H1 (cell line): ENCODE data around the gene GALNT9. TPM values are rescaled to one million over a fixed set of nuclear protein-coding genes. Genes with fewer than 3 reads are reported as not detected.

Experiments
- CTCF ChIA-PET: fragments of 300-600 bp; sonication (Branson Sonifier 250); formaldehyde crosslinking; loops from one replicate; lab custom pipeline; 2021; ENCODE audit not compliant: partially characterized antibody; lab: Charles Lee
- POLR2A ChIA-PET: fragments of 300-600 bp; sonication (Branson Sonifier 250); formaldehyde crosslinking; loops from one replicate; lab custom pipeline; 2021; ENCODE audit warnings: inconsistent platforms; ENCODE audit not compliant: partially characterized antibody; lab: Charles Lee
- DNase-seq, 2 experiments: peaks; one replicate each; pipeline versions ENCODE4 v3.0.0 to v3.0.0-alpha.2; 2010 to 2022; ENCODE audit warnings: low spot score in 2 of 2, low read depth in 1 of 2, mixed read lengths in 1 of 2
- FAIRE-seq: peaks from 2 replicates; lab custom pipeline; 2011; peaks lifted over from hg19 to GRCh38; lab: Jason Lieb, UNC
- H2AFZ ChIP-seq: 2 replicates; pipeline ENCODE4 v1.8.1; 2012; ENCODE audit warnings: low read length, inconsistent platforms
- H2AK5ac ChIP-seq: 2 replicates; pipeline ENCODE4 v1.6.1; 2013; ENCODE audit warnings: low read depth, low read length
- H2BK120ac ChIP-seq: replicated peaks from 2 replicates; pipeline ENCODE3; 2013; ENCODE audit warnings: low read depth, low read length, inconsistent platforms
- H2BK12ac ChIP-seq: 2 replicates; pipeline ENCODE4 v1.6.1; 2013; ENCODE audit warnings: low read depth, low read length
- H2BK15ac ChIP-seq: 2 replicates; pipeline ENCODE4 v1.6.1; 2013; ENCODE audit warnings: low read length
- H2BK20ac ChIP-seq: 2 replicates; pipeline ENCODE4 v1.6.1; 2013; ENCODE audit warnings: low read length
- H2BK5ac ChIP-seq: 2 replicates; pipeline ENCODE4 v1.6.1; 2013; ENCODE audit warnings: low read depth, low read length
- H3K14ac ChIP-seq: 2 replicates; pipeline ENCODE4 v1.6.1; 2013; ENCODE audit warnings: inconsistent platforms; ENCODE audit not compliant: insufficient read length
- H3K18ac ChIP-seq: 2 replicates; pipeline ENCODE4 v1.6.1; 2013; ENCODE audit warnings: low read length; ENCODE audit errors: extremely low read depth
- H3K23ac ChIP-seq: 2 replicates; pipeline ENCODE4 v1.6.1; 2013; ENCODE audit warnings: inconsistent platforms; ENCODE audit not compliant: insufficient read length
- H3K23me2 ChIP-seq: 2 replicates; pipeline ENCODE4 v1.6.1; 2013; ENCODE audit warnings: low read depth, low read length
- H3K27ac ChIP-seq: 2 replicates; pipeline ENCODE4 v1.6.1; 2011; ENCODE audit warnings: low read depth, low read length, inconsistent platforms
- H3K27me3 ChIP-seq, 4 experiments: replicated peaks in 1 of 4; 1 replicate in 1 of 4; 2 replicates in 3 of 4; pipeline versions ENCODE4 v1.6.1 to v1.8.1; 2011 to 2013; ENCODE audit warnings: low read length in 3 of 4, mild to moderate bottlenecking in 3 of 4, inconsistent platforms in 2 of 4, mixed read lengths in 2 of 4, moderate library complexity in 1 of 4; ENCODE audit not compliant: control insufficient read depth in 3 of 4, insufficient read depth in 3 of 4; ENCODE audit errors: extremely low read depth in 1 of 4
- H3K36me3 ChIP-seq, 4 experiments: 2 replicates each; pipeline versions ENCODE4 v1.6.1 to v1.8.1; 2011 to 2013; ENCODE audit warnings: mild to moderate bottlenecking in 4 of 4, low read length in 3 of 4, moderate library complexity in 2 of 4, control low read depth in 1 of 4, inconsistent platforms in 1 of 4; ENCODE audit not compliant: insufficient read depth in 4 of 4, control insufficient read depth in 2 of 4
- H3K4ac ChIP-seq: replicated peaks from 2 replicates; pipeline ENCODE3; 2013; ENCODE audit warnings: low read length, low read depth, mixed read lengths, inconsistent platforms; ENCODE audit not compliant: insufficient read length
- H3K4me1 ChIP-seq, 4 experiments: replicated peaks in 1 of 4; 1 replicate in 1 of 4; 2 replicates in 3 of 4; pipeline versions ENCODE4 v1.6.1 to v1.8.1; 2011 to 2013; ENCODE audit warnings: low read length in 3 of 4, inconsistent platforms in 2 of 4, mixed read lengths in 1 of 4; ENCODE audit not compliant: insufficient read depth in 4 of 4, control insufficient read depth in 3 of 4
- H3K4me2 ChIP-seq, 2 experiments: 2 replicates each; pipeline versions ENCODE4 v1.6.1 to v1.8.1; 2011 to 2013; ENCODE audit warnings: low read depth in 2 of 2, low read length in 2 of 2, control low read depth in 1 of 2, inconsistent platforms in 1 of 2, mild to moderate bottlenecking in 1 of 2; ENCODE audit not compliant: insufficient read depth in 1 of 2
- H3K4me3 ChIP-seq, 4 experiments: fragments of 200-600, 300-600 bp in 1 of 4; sonication (generic), shearing (Covaris generic), sonication (Bioruptor Twin) in 1 of 4; 2 replicates each; pipeline versions ENCODE4 v1.5.1 to v1.8.1; 2011 to 2016; ENCODE audit warnings: low read length in 4 of 4, low read depth in 3 of 4, control low read depth in 2 of 4, inconsistent platforms in 2 of 4, mild to moderate bottlenecking in 2 of 4, mixed read lengths in 1 of 4, moderate library complexity in 1 of 4; ENCODE audit not compliant: insufficient read depth in 2 of 4; ENCODE audit errors: extremely low read depth in 1 of 4
- H3K56ac ChIP-seq: replicated peaks from 2 replicates; pipeline ENCODE3; 2013; ENCODE audit warnings: low read depth, mild to moderate bottlenecking, mixed read lengths, low read length, inconsistent platforms; ENCODE audit not compliant: insufficient read length
- H3K79me1 ChIP-seq: 2 replicates; pipeline ENCODE4 v1.6.1; 2013; ENCODE audit warnings: low read depth, low read length, control low read depth
- H3K79me2 ChIP-seq, 2 experiments: 2 replicates each; pipeline versions ENCODE4 v1.6.1 to v1.8.1; 2012 to 2013; ENCODE audit warnings: low read length in 2 of 2, mild to moderate bottlenecking in 2 of 2, inconsistent platforms in 1 of 2; ENCODE audit not compliant: insufficient read depth in 2 of 2, control insufficient read depth in 1 of 2
- H3K9ac ChIP-seq, 4 experiments: replicated peaks in 1 of 4; 1 replicate in 1 of 4; 2 replicates in 3 of 4; pipeline versions ENCODE4 v1.6.1 to v1.8.1; 2011 to 2013; ENCODE audit warnings: low read depth in 3 of 4, low read length in 3 of 4, control low read depth in 2 of 4, mild to moderate bottlenecking in 2 of 4, moderate library complexity in 2 of 4, inconsistent platforms in 1 of 4; ENCODE audit errors: extremely low read depth in 1 of 4
- H3K9me3 ChIP-seq, 2 experiments: 2 replicates each; pipeline versions ENCODE4 v1.6.1 to v1.8.1; 2012 to 2013; ENCODE audit warnings: mild to moderate bottlenecking in 2 of 2, moderate library complexity in 2 of 2, control low read depth in 1 of 2, inconsistent platforms in 1 of 2, low read depth in 1 of 2, low read length in 1 of 2, mixed read lengths in 1 of 2; ENCODE audit not compliant: insufficient read depth in 2 of 2
- H4K20me1 ChIP-seq, 2 experiments: replicated peaks in 1 of 2; 2 replicates each; pipeline versions ENCODE3 to v1.8.1; 2011 to 2013; ENCODE audit warnings: inconsistent platforms in 2 of 2, low read length in 2 of 2, mild to moderate bottlenecking in 1 of 2; ENCODE audit not compliant: insufficient read depth in 2 of 2, control insufficient read depth in 1 of 2
- H4K5ac ChIP-seq: 2 replicates; pipeline ENCODE4 v1.6.1; 2013; ENCODE audit warnings: low read length, low read depth, mixed read lengths, inconsistent platforms; ENCODE audit not compliant: insufficient read length
- H4K8ac ChIP-seq: 2 replicates; pipeline ENCODE4 v1.8.0; 2013; ENCODE audit warnings: mild to moderate bottlenecking, moderate library complexity, low read length, inconsistent platforms; ENCODE audit not compliant: insufficient read depth; ENCODE audit errors: extremely low read depth
- H4K91ac ChIP-seq: replicated peaks from 2 replicates; pipeline ENCODE3; 2013; ENCODE audit warnings: low read length, mixed read lengths, inconsistent platforms; ENCODE audit not compliant: insufficient read length
- EP300 ChIP-seq, 2 experiments: IDR thresholded peaks; 1 replicate in 1 of 2; 2 replicates in 1 of 2; pipeline ENCODE4 v1.6.1; 2011 to 2012; ENCODE audit warnings: low read depth in 2 of 2, low read length in 2 of 2, mild to moderate bottlenecking in 2 of 2, borderline replicate concordance in 1 of 2, inconsistent platforms in 1 of 2, moderate library complexity in 1 of 2
- GTF2F1 ChIP-seq: IDR thresholded peaks from 2 replicates; pipeline ENCODE4 v1.6.1; 2012; ENCODE audit warnings: low read depth, low read length, improper control_type of control experiment, borderline replicate concordance
- HDAC2 ChIP-seq, 2 experiments: fragments of 300-600 bp in 1 of 2; sonication (generic) in 1 of 2; IDR thresholded peaks; 2 replicates each; pipeline ENCODE4 v1.6.1; 2011 to 2012; ENCODE audit warnings: low read depth in 2 of 2, low read length in 2 of 2, mild to moderate bottlenecking in 2 of 2, moderate library complexity in 2 of 2, borderline replicate concordance in 1 of 2, inconsistent platforms in 1 of 2
- JUND ChIP-seq: IDR thresholded peaks from 2 replicates; pipeline ENCODE4 v1.6.1; 2011; ENCODE audit warnings: mild to moderate bottlenecking, improper control_type of control experiment, low read length
- MAFK ChIP-seq: IDR thresholded peaks from 2 replicates; pipeline ENCODE4 v1.6.1; 2012; ENCODE audit warnings: low read depth, mild to moderate bottlenecking, improper control_type of control experiment, low read length
- NANOG ChIP-seq: IDR thresholded peaks from 2 replicates; pipeline ENCODE4 v1.6.1; 2011; ENCODE audit warnings: low read length, low read depth, mild to moderate bottlenecking, inconsistent platforms; ENCODE audit not compliant: insufficient read depth, poor library complexity, severe bottlenecking
- SP1 ChIP-seq: IDR thresholded peaks from 2 replicates; pipeline ENCODE4 v1.6.1; 2011; ENCODE audit warnings: low read depth, low read length
- SP4 ChIP-seq: IDR thresholded peaks from 2 replicates; pipeline ENCODE4 v1.6.1; 2012; ENCODE audit warnings: low read length, inconsistent platforms
- SRF ChIP-seq: IDR thresholded peaks from 2 replicates; pipeline ENCODE4 v1.6.1; 2011; ENCODE audit warnings: mild to moderate bottlenecking, low read depth, low read length, moderate library complexity
- TAF1 ChIP-seq: IDR thresholded peaks from 2 replicates; pipeline ENCODE4 v1.6.1; 2011; ENCODE audit warnings: mild to moderate bottlenecking, low read depth, low read length
- TAF7 ChIP-seq: optimal IDR thresholded peaks from 2 replicates; pipeline ENCODE3; 2011; ENCODE audit warnings: low read depth, mild to moderate bottlenecking, inconsistent platforms, low read length, moderate library complexity, borderline replicate concordance
- TEAD4 ChIP-seq: IDR thresholded peaks from 2 replicates; pipeline ENCODE4 v1.6.1; 2012; ENCODE audit warnings: low read depth, low read length, inconsistent platforms, mixed read lengths
- WGBS, 2 experiments: shearing (Covaris generic) in 1 of 2; methylation state at CpG; one replicate each; pipeline versions ENCODE4 v1.1.6 to v1.1.7; 2013 to 2015; ENCODE audit warnings: low lambda C conversion rate in 2 of 2, mixed read lengths in 2 of 2, inconsistent platforms in 1 of 2, low coverage in 1 of 2, missing lambda C conversion rate in 1 of 2; ENCODE audit not compliant: insufficient replicate concordance in 2 of 2, insufficient coverage in 1 of 2, insufficient read length in 1 of 2; ENCODE audit errors: extremely low coverage in 1 of 2, missing lambda C conversion rate in 1 of 2; 5-methylcytosine and 5-hydroxymethylcytosine counted together
- polyA plus RNA-seq, 7 experiments: library from polyadenylated mRNA; depleted of rRNA in 3 of 7; stranded (reverse) in 5 of 7; unstranded in 2 of 7; fragments of >200 nt in 5 of 7; fragments of 200-250 nt in 2 of 7; gene quantifications; 1 replicate in 5 of 7; 2 replicates in 1 of 7; 4 replicates in 1 of 7; pipeline versions ENCODE4 v1.2.1 to v1.2.3, GENCODE V29; 2011 to 2013; ENCODE audit warnings: missing spikeins in 2 of 7, mixed read lengths in 2 of 7
- total RNA-seq: library from RNA; stranded (reverse); fragmentation: NEBNext Ultra II Directional; extraction: Animal tissue kit (Norgen Biotek cat#: 25700); gene quantifications from 2 replicates; pipeline ENCODE4 v1.2.1, GENCODE V29; 2021
- TF ChIP-seq, protein P1 (sequence below): IDR thresholded peaks from 2 replicates; pipeline ENCODE4 v1.6.1; 2011; ENCODE audit warnings: low read length, improper control_type of control experiment

Gene GALNT9
- total and polyA plus RNA-seq, 2 of the 8 experiments (the other 6 are each of a cell fraction or from before 2014, with no cell fraction given) = 2.0 to 3.6 TPM

DNA sequence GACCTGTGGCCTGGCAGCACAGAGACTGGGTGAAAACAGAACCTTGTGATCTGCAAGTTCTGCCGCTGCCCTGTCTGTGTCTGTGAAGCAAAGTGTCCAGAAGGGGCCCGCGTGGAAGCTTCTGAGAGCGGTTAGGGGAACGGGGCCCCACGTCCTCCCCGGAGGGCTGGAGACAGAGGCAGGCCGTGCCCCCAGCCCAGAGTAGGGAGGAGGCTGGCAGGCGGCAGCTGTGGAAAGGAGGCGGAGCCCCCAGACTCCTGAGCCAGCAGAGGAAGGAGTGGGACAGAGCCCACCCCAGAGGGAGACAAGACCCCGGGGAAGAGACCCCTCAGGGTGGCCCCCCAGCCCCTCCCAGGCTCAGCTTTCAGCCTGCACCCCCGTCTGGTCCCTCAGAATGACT, 49.0 kb downstream of the GALNT9 start:
- DNase-seq (no peak), FAIRE-seq (no peak)
- no peak for TF ChIP-seq TAF7
- no peak for TF ChIP-seq SP4
- TF ChIP-seq NANOG = no peak
- TF ChIP-seq, protein P1, sequence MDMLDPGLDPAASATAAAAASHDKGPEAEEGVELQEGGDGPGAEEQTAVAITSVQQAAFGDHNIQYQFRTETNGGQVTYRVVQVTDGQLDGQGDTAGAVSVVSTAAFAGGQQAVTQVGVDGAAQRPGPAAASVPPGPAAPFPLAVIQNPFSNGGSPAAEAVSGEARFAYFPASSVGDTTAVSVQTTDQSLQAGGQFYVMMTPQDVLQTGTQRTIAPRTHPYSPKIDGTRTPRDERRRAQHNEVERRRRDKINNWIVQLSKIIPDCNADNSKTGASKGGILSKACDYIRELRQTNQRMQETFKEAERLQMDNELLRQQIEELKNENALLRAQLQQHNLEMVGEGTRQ = no peak
- no peak for TF ChIP-seq EP300 (IDR thresholded peaks at IDR 0.05; ENCODE audit: borderline replicate concordance in 1 of 2, low read depth in 2 of 2, low read length in 2 of 2)
- TF ChIP-seq TEAD4 = no peak
- TF ChIP-seq MAFK = no peak
- no peak for TF ChIP-seq HDAC2 (IDR thresholded peaks at IDR 0.05; ENCODE audit: borderline replicate concordance in 1 of 2, low read depth in 2 of 2, low read length in 2 of 2)
- TF ChIP-seq GTF2F1 = no peak
- TF ChIP-seq SRF = no peak
- no peak for TF ChIP-seq JUND
- TF ChIP-seq TAF1 = no peak
- no peak for TF ChIP-seq SP1

More for the DNA sequence above, 49.0 kb downstream of the GALNT9 start:
- Histone ChIP-seq H2AFZ (no peak overlapping the region), H3K18ac (no peak overlapping the region), H2BK12ac (no peak overlapping the region), H2BK15ac (no peak overlapping the region), H4K5ac (no peak overlapping the region), H3K56ac (no peak overlapping the region), H2BK120ac (no peak overlapping the region), H3K23me2 (0 out of 2 replicates have a peak, but pooled peaks cover 1% of the 10 kb centered on the region), H3K23ac (no peak overlapping the region), H3K79me1 (no peaks in the 10 kb centered on the region; the same call in 1 of the 2 replicates), H4K91ac (no peak overlapping the region), H2BK20ac (no peak overlapping the region), H3K14ac (no peak overlapping the region), H3K4ac (no peak overlapping the region), H3K4me1 (peaks cover 5 to 32% (median 26%) of the 10 kb centered on the region in 4 experiments), H4K8ac (no peak overlapping the region; the same call in 1 of the 2 replicates), H3K4me3 (no peak overlapping the region), H2AK5ac (no peak overlapping the region), H3K27ac (no peak overlapping the region), H3K79me2 (no peaks in the 10 kb centered on the region), H3K36me3 (no peaks in the 10 kb centered on the region), H3K4me2 (no peak overlapping the region), H2BK5ac (no peak overlapping the region), H4K20me1 (peaks cover 0 to 2% of the 10 kb centered on the region in 2 experiments), H3K27me3 (peaks cover 0 to 9% (median 4%) of the 10 kb centered on the region in 4 experiments; a peak in 4 of 7 replicates), H3K9ac (no peak overlapping the region), H3K9me3 (no peaks in the 10 kb centered on the region)
- CTCF ChIA-PET = interaction anchor here (0.6 to 3.0 kb wide), 3 partner anchors 19 to 101 kb away, joined by 3 to 9 read pairs (median 3); no protein-coding TSS in a partner anchor
- WGBS, 2 experiments = 81% methylated on average over 10 of the region's 12 CpGs; no CpG with 5 or more reads in 1 of the 2 experiments
- POLR2A ChIA-PET = no interaction called here
